GM06990 (cell line): ENCODE data around the gene SLC26A4.

Experiments used
- DNase-seq: peaks from one replicate; pipeline ENCODE4 v3.0.0-alpha.2; 2011; ENCODE audit not compliant: insufficient read length; ENCODE audit errors: extremely low read depth
- H3K27me3 ChIP-seq: replicated peaks from 2 replicates; pipeline ENCODE4 v1.6.0; 2011; ENCODE audit warnings: low read length; ENCODE audit not compliant: control insufficient read depth, insufficient read depth
- H3K36me3 ChIP-seq: 2 replicates; pipeline ENCODE4 v1.5.1; 2011; ENCODE audit warnings: low read length; ENCODE audit not compliant: control insufficient read depth, insufficient read depth
- H3K4me3 ChIP-seq: replicated peaks from 2 replicates; pipeline ENCODE4 v1.5.1; 2011; ENCODE audit warnings: low read depth, mild to moderate bottlenecking, control low read depth, low read length
- CTCF ChIP-seq: IDR thresholded peaks from 2 replicates; pipeline ENCODE4 v1.5.1; 2011; ENCODE audit warnings: low read length, control low read depth, mild to moderate bottlenecking, inconsistent platforms; ENCODE audit not compliant: insufficient read depth, poor library complexity, severe bottlenecking

Gene SLC26A4

GRCh38 chr7:107751113-107751512 lies 90.5 kb downstream of the SLC26A4 start:
- Histone ChIP-seq H3K4me3 (no peak overlapping the region), H3K27me3 (no peaks in the 10 kb centered on the region), H3K36me3 (peaks cover 4% of the 10 kb centered on the region)
- DNase-seq: no peak
- TF ChIP-seq CTCF: no peak

GRCh38 chr7:107754642-107755041 lies 94.0 kb downstream of the SLC26A4 start:
- peaks cover 14% of the 10 kb centered on the region for H3K36me3 ChIP-seq
- DNase-seq: no peak
- peak; percentile 26 for TF ChIP-seq CTCF
- H3K4me3 ChIP-seq: no peak overlapping the region
- H3K27me3 ChIP-seq: no peaks in the 10 kb centered on the region

- peaks cover 10% of the 10 kb centered on the region for H3K36me3 ChIP-seq
- H3K27me3 ChIP-seq: no peaks in the 10 kb centered on the region
- no peak for TF ChIP-seq CTCF
- H3K4me3 ChIP-seq: no peak overlapping the region
- DNase-seq: no peak
Measured at GRCh38 chr7:107758667-107759066, 98.0 kb downstream of the SLC26A4 start.

GRCh38 chr7:107767391-107767790 lies 106.8 kb downstream of the SLC26A4 start:
- no peak for DNase-seq
- no peak overlapping the region for H3K4me3 ChIP-seq
- no peak for TF ChIP-seq CTCF
- no peaks in the 10 kb centered on the region for H3K36me3 ChIP-seq
- no peaks in the 10 kb centered on the region for H3K27me3 ChIP-seq
